ENCODE results near the gene FNDC3B. TPM values are rescaled to one million over a fixed set of nuclear protein-coding genes. Genes with fewer than 3 reads are reported as not detected.

Gene FNDC3B
- total and polyA plus RNA-seq, 9 of the 15 experiments (the other 6 are each of a cell fraction or from before 2014, with no cell fraction given) = 7.0 to 35.8 (median 16.2) TPM

- TF ChIP-seq, protein P1, sequence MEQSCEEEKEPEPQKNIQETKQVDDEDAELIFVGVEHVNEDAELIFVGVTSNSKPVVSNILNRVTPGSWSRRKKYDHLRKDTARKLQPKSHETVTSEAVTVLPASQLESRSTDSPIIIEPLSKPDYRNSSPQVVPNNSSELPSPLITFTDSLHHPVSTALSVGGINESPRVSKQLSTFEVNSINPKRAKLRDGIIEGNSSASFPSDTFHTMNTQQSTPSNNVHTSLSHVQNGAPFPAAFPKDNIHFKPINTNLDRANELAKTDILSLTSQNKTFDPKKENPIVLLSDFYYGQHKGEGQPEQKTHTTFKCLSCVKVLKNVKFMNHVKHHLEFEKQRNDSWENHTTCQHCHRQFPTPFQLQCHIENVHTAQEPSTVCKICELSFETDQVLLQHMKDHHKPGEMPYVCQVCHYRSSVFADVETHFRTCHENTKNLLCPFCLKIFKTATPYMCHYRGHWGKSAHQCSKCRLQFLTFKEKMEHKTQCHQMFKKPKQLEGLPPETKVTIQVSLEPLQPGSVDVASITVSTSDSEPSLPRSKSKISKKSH (CRISPR knock-in tag; IDR thresholded peaks at IDR 0.05) = no peak
- TF ChIP-seq FOXM1 (IDR thresholded peaks at IDR 0.05; ENCODE audit: low read depth) = 0 out of 2 replicates have a peak, but pooled peaks have one; percentile 7
- no peak for TF ChIP-seq FOXM1 (CRISPR knock-in tag; IDR thresholded peaks at IDR 0.05; ENCODE audit: low read depth)
- TF ChIP-seq ZC3H8 (IDR thresholded peaks at IDR 0.05) = no peak
- TF ChIP-seq CBFA2T3 (IDR thresholded peaks at IDR 0.05) = peak; percentile 69
- TF ChIP-seq RNF219 (CRISPR knock-in tag; IDR thresholded peaks at IDR 0.05) = no peak
- TF ChIP-seq ELF1 (tag; IDR thresholded peaks at IDR 0.05) = no peak
- no peak for TF ChIP-seq TSC22D4 (tag; IDR thresholded peaks at IDR 0.05)
- TF ChIP-seq NCOR1 (IDR thresholded peaks at IDR 0.05) = no peak
- TF ChIP-seq, protein P2, sequence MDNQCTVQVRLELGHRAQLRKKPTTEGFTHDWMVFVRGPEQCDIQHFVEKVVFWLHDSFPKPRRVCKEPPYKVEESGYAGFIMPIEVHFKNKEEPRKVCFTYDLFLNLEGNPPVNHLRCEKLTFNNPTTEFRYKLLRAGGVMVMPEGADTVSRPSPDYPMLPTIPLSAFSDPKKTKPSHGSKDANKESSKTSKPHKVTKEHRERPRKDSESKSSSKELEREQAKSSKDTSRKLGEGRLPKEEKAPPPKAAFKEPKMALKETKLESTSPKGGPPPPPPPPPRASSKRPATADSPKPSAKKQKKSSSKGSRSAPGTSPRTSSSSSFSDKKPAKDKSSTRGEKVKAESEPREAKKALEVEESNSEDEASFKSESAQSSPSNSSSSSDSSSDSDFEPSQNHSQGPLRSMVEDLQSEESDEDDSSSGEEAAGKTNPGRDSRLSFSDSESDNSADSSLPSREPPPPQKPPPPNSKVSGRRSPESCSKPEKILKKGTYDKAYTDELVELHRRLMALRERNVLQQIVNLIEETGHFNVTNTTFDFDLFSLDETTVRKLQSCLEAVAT (IDR thresholded peaks at IDR 0.05) = no peak
- TF ChIP-seq ZMIZ1 (IDR thresholded peaks at IDR 0.05; ENCODE audit: low read depth in 2 of 2, low read length in 2 of 2) = no peak
- TF ChIP-seq, protein P3, sequence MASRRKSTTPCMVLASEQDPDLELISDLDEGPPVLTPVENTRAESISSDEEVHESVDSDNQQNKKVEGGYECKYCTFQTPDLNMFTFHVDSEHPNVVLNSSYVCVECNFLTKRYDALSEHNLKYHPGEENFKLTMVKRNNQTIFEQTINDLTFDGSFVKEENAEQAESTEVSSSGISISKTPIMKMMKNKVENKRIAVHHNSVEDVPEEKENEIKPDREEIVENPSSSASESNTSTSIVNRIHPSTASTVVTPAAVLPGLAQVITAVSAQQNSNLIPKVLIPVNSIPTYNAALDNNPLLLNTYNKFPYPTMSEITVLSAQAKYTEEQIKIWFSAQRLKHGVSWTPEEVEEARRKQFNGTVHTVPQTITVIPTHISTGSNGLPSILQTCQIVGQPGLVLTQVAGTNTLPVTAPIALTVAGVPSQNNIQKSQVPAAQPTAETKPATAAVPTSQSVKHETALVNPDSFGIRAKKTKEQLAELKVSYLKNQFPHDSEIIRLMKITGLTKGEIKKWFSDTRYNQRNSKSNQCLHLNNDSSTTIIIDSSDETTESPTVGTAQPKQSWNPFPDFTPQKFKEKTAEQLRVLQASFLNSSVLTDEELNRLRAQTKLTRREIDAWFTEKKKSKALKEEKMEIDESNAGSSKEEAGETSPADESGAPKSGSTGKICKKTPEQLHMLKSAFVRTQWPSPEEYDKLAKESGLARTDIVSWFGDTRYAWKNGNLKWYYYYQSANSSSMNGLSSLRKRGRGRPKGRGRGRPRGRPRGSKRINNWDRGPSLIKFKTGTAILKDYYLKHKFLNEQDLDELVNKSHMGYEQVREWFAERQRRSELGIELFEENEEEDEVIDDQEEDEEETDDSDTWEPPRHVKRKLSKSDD (conservative IDR thresholded peaks at IDR 0.05; ENCODE audit: low read length) = no peak
- no peak for TF ChIP-seq MTA1 (IDR thresholded peaks at IDR 0.05; ENCODE audit: borderline replicate concordance)
- TF ChIP-seq, protein P4, sequence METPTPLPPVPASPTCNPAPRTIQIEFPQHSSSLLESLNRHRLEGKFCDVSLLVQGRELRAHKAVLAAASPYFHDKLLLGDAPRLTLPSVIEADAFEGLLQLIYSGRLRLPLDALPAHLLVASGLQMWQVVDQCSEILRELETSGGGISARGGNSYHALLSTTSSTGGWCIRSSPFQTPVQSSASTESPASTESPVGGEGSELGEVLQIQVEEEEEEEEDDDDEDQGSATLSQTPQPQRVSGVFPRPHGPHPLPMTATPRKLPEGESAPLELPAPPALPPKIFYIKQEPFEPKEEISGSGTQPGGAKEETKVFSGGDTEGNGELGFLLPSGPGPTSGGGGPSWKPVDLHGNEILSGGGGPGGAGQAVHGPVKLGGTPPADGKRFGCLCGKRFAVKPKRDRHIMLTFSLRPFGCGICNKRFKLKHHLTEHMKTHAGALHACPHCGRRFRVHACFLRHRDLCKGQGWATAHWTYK (CRISPR knock-in tag; IDR thresholded peaks at IDR 0.05) = no peak
- TF ChIP-seq ZEB2 (IDR thresholded peaks at IDR 0.05) = peak; percentile 70; the same call in 1 of the 2 replicates
- TF ChIP-seq C11orf30 (IDR thresholded peaks at IDR 0.05; ENCODE audit: low read depth) = peak; percentile 68
- peak; percentile 46; the same call in 1 of the 2 replicates for TF ChIP-seq ZNF316 (IDR thresholded peaks at IDR 0.05)
Observed at GRCh38 chr3:172307141-172307560, 267.8 kb downstream of the FNDC3B start (continued).
